HG03159 (cell line): ENCODE measurements around the gene TOP2B.

ENCODE experiments used
- ATAC-seq: cut with Tn5 transposase; IDR thresholded peaks from one replicate; pipeline ENCODE4 v1.9.1; 2021; ENCODE audit warnings: mild to moderate bottlenecking, moderate library complexity; ENCODE audit not compliant: unreplicated experiment

TOP2B gene

GRCh38 chr3:25664812-25665314 lies at the start of gene TOP2B:
TOP2B (minus strand) TSS chr3:25664907; CDS start chr3:25664297, 610 bp downstream.
- ATAC-seq, result peak; percentile 91

GRCh38 chr3:25713341-25713985 lies 48.8 kb upstream of the TOP2B start:
- no peak for ATAC-seq

GRCh38 chr3:25711090-25711489 lies 46.4 kb upstream of the TOP2B start:
- ATAC-seq, result no peak

- ATAC-seq, result no peak
These were observed 43.3 kb upstream of the TOP2B start for GRCh38 chr3:25708036-25708435.

- ATAC-seq, result no peak
These were observed 42.7 kb upstream of the TOP2B start for GRCh38 chr3:25707268-25707926.

- ATAC-seq, result no peak
These were observed 41.5 kb upstream of the TOP2B start for GRCh38 chr3:25706213-25706612.

GRCh38 chr3:25697553-25697952 lies 32.8 kb upstream of the TOP2B start:
- ATAC-seq, result no peak

GRCh38 chr3:25695731-25696420 lies 31.2 kb upstream of the TOP2B start:
- no peak for ATAC-seq

GRCh38 chr3:25693238-25693637 lies 28.5 kb upstream of the TOP2B start:
- no peak for ATAC-seq

- no peak for ATAC-seq
These were observed 27.6 kb upstream of the TOP2B start for GRCh38 chr3:25692341-25692740.

- no peak for ATAC-seq
These were observed 26.2 kb upstream of the TOP2B start for GRCh38 chr3:25690768-25691533.

- no peak for ATAC-seq
These were observed 24.5 kb upstream of the TOP2B start for GRCh38 chr3:25689226-25689625.

- no peak for ATAC-seq
These were observed 23.0 kb upstream of the TOP2B start for GRCh38 chr3:25687742-25688141.

GRCh38 chr3:25686766-25687165 lies 22.1 kb upstream of the TOP2B start:
- no peak for ATAC-seq

- no peak for ATAC-seq
These were observed 19.2 kb upstream of the TOP2B start for GRCh38 chr3:25683882-25684281.

- ATAC-seq, result no peak
These were observed 18.7 kb upstream of the TOP2B start for GRCh38 chr3:25683410-25683809.

GRCh38 chr3:25679642-25680302 lies 15.1 kb upstream of the TOP2B start:
- no peak for ATAC-seq

GRCh38 chr3:25679166-25679565 lies 14.5 kb upstream of the TOP2B start:
- no peak for ATAC-seq

- ATAC-seq, result no peak
These were observed 13.9 kb upstream of the TOP2B start for GRCh38 chr3:25678581-25678980.

GRCh38 chr3:25677121-25677520 lies 12.4 kb upstream of the TOP2B start:
- ATAC-seq, result no peak

- ATAC-seq, result no peak
These were observed 10.0 kb upstream of the TOP2B start for GRCh38 chr3:25674670-25675069.
